ENCODE measurements around the gene GUCY2D. TPM values are rescaled to one million over a fixed set of nuclear protein-coding genes. Genes with fewer than 3 reads are reported as not detected.

Gene GUCY2D
- polyA plus RNA-seq, 1 donor from 2014 or later, result 0.07 TPM

DNA sequence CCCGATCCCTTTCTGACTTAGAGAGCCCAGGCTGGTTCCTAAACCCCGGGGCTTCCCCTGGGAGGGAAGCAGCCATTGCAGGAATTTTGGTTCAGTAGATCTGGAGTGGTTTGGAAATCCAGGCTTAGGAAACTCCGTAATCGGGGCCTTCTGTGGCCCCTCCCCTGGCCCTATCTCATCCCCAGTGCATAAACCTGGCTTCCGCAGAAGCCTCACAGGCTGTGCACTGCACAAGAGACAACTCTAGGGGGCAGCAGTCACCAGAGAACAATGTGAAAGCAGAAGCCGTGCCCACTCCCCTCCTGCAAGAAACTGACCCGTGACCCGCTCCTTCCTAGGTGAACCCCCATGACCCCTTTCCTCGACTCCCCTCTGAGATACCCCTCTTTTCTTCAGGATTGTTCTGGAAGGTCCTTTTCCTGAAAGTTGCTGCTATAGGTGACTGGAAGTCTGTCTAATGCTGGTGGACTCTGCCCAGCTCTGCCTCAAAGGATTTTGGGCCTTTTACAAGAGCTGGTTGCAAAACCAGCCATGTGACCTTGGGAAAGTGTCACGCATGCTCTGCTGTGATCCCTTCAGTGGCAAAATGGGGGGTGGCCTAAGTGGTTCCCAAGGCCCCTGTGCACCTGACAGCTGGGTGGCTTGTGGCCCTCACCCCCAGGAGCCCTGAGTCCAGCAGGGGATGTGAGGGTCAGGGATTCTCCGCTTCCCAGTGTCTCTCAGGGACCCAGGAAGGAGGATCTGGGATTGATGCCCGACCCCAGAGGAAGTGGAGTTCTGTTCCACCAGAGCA is 14.4 kb downstream of the GUCY2D start:
- Histone ChIP-seq H3K9ac (ENCODE audit: low read length) (no peak overlapping the region), H3K4me3 (ENCODE audit: low read length) (peak overlapping the region; percentile 55), H3K27ac (ENCODE audit: low read length) (no peak overlapping the region), H4K20me1 (ENCODE audit: insufficient read depth) (no peaks in the 10 kb centered on the region), H3K9me3 (ENCODE audit: low read length) (no peaks in the 10 kb centered on the region), H2AFZ (ENCODE audit: low read depth, low read length) (no peak overlapping the region), H3K36me3 (ENCODE audit: insufficient read depth, low read length) (no peaks in the 10 kb centered on the region), H3F3A (ENCODE audit: insufficient read depth, low read length, poor library complexity, severe bottlenecking) (no peaks in the 10 kb centered on the region), H3K9me2 (ENCODE audit: insufficient read depth, low read length) (no peaks in the 10 kb centered on the region), H3K27me3 (ENCODE audit: insufficient read depth, low read depth, low read length) (peaks cover 18% of the 10 kb centered on the region), H3K79me2 (replicated peaks; ENCODE audit: insufficient read depth, low read length) (no peaks in the 10 kb centered on the region), H3K4me2 (ENCODE audit: low read length) (no peak overlapping the region)
- TF ChIP-seq, protein P1, sequence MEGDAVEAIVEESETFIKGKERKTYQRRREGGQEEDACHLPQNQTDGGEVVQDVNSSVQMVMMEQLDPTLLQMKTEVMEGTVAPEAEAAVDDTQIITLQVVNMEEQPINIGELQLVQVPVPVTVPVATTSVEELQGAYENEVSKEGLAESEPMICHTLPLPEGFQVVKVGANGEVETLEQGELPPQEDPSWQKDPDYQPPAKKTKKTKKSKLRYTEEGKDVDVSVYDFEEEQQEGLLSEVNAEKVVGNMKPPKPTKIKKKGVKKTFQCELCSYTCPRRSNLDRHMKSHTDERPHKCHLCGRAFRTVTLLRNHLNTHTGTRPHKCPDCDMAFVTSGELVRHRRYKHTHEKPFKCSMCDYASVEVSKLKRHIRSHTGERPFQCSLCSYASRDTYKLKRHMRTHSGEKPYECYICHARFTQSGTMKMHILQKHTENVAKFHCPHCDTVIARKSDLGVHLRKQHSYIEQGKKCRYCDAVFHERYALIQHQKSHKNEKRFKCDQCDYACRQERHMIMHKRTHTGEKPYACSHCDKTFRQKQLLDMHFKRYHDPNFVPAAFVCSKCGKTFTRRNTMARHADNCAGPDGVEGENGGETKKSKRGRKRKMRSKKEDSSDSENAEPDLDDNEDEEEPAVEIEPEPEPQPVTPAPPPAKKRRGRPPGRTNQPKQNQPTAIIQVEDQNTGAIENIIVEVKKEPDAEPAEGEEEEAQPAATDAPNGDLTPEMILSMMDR (IDR thresholded peaks at IDR 0.05; ENCODE audit: poor library complexity, severe bottlenecking), result peak; percentile 59
- TF ChIP-seq MXI1 (conservative IDR thresholded peaks at IDR 0.05; ENCODE audit: poor library complexity, severe bottlenecking) (no peak), RAD21 (conservative IDR thresholded peaks at IDR 0.05) (peak; percentile 36)

DNA sequence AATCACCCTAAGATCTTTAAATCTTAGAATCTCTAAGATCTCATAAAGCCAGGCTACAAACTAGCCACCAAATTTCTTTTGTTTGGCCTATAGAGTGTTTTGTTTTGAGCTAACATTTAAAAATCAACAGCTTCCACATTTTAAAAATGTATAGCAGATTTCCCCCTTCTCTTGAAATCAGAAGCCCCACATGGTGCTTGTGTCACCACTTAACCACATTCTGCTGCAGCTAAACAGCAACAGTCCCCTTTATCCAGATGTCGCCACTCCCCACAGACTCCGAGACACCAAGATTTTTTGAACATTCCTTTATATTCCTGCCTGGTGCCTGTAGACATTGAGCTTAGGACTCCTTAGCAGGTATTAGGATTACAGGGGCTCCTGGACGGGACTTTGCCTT is 16.0 kb downstream of the GUCY2D start:
- no peaks in the 10 kb centered on the region for H4K20me1 ChIP-seq (ENCODE audit: insufficient read depth)
- H3K27me3 ChIP-seq (ENCODE audit: insufficient read depth, low read depth, low read length), result peaks cover 18% of the 10 kb centered on the region
- no peaks in the 10 kb centered on the region for H3K9me3 ChIP-seq (ENCODE audit: low read length)
- TF ChIP-seq, protein P2, sequence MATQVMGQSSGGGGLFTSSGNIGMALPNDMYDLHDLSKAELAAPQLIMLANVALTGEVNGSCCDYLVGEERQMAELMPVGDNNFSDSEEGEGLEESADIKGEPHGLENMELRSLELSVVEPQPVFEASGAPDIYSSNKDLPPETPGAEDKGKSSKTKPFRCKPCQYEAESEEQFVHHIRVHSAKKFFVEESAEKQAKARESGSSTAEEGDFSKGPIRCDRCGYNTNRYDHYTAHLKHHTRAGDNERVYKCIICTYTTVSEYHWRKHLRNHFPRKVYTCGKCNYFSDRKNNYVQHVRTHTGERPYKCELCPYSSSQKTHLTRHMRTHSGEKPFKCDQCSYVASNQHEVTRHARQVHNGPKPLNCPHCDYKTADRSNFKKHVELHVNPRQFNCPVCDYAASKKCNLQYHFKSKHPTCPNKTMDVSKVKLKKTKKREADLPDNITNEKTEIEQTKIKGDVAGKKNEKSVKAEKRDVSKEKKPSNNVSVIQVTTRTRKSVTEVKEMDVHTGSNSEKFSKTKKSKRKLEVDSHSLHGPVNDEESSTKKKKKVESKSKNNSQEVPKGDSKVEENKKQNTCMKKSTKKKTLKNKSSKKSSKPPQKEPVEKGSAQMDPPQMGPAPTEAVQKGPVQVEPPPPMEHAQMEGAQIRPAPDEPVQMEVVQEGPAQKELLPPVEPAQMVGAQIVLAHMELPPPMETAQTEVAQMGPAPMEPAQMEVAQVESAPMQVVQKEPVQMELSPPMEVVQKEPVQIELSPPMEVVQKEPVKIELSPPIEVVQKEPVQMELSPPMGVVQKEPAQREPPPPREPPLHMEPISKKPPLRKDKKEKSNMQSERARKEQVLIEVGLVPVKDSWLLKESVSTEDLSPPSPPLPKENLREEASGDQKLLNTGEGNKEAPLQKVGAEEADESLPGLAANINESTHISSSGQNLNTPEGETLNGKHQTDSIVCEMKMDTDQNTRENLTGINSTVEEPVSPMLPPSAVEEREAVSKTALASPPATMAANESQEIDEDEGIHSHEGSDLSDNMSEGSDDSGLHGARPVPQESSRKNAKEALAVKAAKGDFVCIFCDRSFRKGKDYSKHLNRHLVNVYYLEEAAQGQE (IDR thresholded peaks at IDR 0.05; ENCODE audit: borderline replicate concordance), result no peak
- TF ChIP-seq POLR2AphosphoS5 (IDR thresholded peaks at IDR 0.05), result no peak
- no peak for TF ChIP-seq EP300 (conservative IDR thresholded peaks at IDR 0.05; ENCODE audit: poor library complexity, severe bottlenecking)
- no peak for TF ChIP-seq TAF1 (IDR thresholded peaks at IDR 0.05; ENCODE audit: low read depth)
- no peak for TF ChIP-seq SMC3 (conservative IDR thresholded peaks at IDR 0.05; ENCODE audit: poor library complexity)
- TF ChIP-seq RAD21 (conservative IDR thresholded peaks at IDR 0.05), result no peak
- no peak for TF ChIP-seq MXI1 (conservative IDR thresholded peaks at IDR 0.05; ENCODE audit: poor library complexity, severe bottlenecking)
- TF ChIP-seq, protein P1 (IDR thresholded peaks at IDR 0.05; ENCODE audit: poor library complexity, severe bottlenecking), result no peak
- TF ChIP-seq EZH2 (IDR thresholded peaks at IDR 0.05; ENCODE audit: borderline replicate concordance, insufficient read depth, low read length, poor library complexity, severe bottlenecking), result no peak
- H3K4me2 ChIP-seq (ENCODE audit: low read length), result no peak overlapping the region
- no peaks in the 10 kb centered on the region for H3K79me2 ChIP-seq (replicated peaks; ENCODE audit: insufficient read depth, low read length)
- H3K9ac ChIP-seq (ENCODE audit: low read length), result no peak overlapping the region
- H2AFZ ChIP-seq (ENCODE audit: low read depth, low read length), result no peak overlapping the region
- H3K4me3 ChIP-seq (ENCODE audit: low read length), result no peak overlapping the region
- no peaks in the 10 kb centered on the region for H3K9me2 ChIP-seq (ENCODE audit: insufficient read depth, low read length)
- H3K36me3 ChIP-seq (ENCODE audit: insufficient read depth, low read length), result no peaks in the 10 kb centered on the region
- H3K27ac ChIP-seq (ENCODE audit: low read length), result no peak overlapping the region
- no peaks in the 10 kb centered on the region for H3F3A ChIP-seq (ENCODE audit: insufficient read depth, low read length, poor library complexity, severe bottlenecking)

Data from neural cell (in vitro differentiated cells).